GM19438 (cell line): ENCODE results near the gene GPATCH2L.

ENCODE experiments used
- ATAC-seq: cut with Tn5 transposase; IDR thresholded peaks from one replicate; pipeline ENCODE4 v1.9.1; 2021; ENCODE audit warnings: low read depth; ENCODE audit not compliant: unreplicated experiment

GPATCH2L gene

DNA sequence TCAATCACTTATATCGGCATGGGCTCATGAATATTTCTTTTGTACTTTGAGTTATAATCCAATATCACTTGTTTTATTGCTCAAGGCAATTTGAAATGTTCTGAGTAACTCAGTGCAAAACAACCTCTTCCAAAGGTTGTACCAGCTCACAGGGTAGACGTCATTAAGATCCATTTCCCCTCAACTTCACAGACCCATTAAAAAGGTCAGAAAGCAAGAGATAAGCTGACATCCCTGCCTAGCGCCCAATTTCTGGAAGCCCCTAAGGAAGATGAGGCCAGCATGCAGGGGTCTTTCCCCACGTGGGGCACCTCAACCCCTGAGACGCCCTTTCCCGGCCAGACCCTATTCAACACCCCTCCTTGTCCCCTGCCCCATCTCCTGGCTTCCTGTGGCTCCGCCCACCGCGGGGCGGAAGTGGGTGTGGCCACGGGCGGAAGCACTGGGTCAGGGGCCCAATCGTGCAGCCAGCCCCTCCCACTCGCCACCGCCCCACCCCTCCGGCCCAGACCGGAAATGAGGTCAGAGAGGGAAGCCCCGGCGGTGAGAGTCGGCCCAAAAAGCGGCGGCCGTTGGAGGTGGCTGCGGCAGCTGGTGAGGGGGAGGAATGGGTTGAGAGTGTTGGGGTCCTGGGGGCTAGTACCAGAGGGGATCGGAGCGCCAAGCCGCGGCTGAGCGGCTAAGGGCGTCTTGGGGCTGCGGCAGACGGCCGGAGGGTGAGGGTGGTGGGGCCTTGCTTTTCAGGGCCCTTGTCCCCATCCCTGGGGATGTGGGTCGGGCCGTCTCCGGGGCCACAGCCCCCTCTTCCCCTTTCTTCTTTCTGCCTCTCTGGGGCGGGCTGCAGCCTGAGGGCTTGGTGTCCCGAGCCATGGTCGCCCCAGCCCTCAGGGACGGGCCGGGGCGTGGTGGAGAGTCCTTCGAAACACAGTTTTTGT is at the start of gene GPATCH2L:
Gene GPATCH2L, plus strand, starts transcription at position 525 of the 935 bp plus-strand sequence. CDS start 2,442 bp downstream, outside the sequence.
- ATAC-seq, result peak; percentile 90

GRCh38 chr14:76104802-76105355 is 46.8 kb upstream of the GPATCH2L start:
- no peak for ATAC-seq

DNA sequence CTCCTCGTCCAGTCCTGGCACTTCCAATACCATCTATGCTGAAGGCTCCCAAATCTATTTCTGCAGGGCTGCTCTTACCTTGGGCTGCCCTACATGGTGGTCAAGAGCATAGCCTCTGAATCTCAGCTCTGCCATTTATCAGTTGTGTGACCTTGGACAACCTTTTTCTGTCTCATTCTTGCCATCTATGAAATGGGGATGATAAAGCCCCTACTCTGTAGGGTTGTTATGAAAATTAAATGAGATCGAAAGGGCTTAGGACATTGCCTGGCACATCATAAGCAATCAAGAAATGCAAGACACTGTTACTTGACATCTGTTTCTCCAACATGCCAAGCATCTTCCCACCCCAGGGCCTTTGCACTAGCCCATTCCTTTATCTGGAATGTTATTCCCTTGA is 45.5 kb upstream of the GPATCH2L start:
- no peak for ATAC-seq

GRCh38 chr14:76109087-76109880 is 42.4 kb upstream of the GPATCH2L start:
- ATAC-seq, result no peak

DNA sequence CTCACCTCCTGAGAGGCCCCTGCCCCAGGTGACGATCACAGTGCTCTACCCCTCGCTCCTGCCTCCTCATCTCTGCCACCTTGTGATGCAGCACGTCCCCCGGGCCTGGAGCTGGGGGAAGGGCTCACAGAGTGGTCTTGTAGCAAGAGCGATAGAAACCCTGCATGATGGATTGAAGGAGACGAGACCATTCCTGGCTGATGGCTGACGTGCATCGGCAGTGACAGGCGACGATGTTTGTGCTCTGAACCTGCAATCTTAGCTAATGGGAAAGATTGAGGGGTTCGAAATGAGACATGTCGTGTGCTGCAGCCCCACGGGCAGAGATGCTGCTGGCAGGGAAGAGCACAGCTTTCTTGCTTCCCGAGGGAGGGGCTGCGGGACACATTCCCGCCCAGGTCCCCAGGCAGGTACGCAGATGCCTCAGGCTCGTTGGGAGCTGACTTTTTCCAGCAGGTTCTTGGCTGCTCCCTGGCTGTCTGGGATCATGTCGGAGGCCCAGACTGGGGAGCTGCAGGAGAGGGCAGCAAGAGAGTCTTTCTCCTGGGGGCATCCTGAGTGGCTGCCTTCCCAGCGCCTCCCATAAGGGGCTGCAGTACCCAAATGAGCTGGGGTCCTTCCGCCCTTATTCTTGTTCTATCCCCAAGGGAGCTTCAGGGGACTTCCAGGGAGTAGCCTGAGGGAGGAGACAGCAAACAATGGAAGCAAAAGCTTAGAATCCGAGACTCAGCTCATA is 38.7 kb upstream of the GPATCH2L start:
- no peak for ATAC-seq

DNA sequence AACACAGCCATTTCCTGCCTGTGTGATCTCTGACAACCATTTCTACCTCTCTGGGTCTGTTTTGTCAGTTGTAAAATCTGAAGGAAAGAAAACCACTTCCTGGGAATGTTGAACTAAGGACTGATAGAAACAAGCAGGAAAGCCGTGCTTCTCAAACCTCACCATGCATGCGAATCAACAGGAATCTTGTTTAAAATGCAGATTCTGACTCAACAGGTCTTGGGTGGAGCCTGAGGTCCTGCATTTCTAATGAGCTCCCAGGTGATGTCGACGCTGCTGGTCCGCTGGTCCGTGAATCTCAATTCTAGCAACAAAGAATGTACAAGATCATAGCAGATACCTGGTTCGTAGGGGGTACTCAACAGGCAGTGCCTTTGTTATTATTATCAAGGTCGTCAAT is 38.0 kb upstream of the GPATCH2L start:
- ATAC-seq, result no peak

DNA sequence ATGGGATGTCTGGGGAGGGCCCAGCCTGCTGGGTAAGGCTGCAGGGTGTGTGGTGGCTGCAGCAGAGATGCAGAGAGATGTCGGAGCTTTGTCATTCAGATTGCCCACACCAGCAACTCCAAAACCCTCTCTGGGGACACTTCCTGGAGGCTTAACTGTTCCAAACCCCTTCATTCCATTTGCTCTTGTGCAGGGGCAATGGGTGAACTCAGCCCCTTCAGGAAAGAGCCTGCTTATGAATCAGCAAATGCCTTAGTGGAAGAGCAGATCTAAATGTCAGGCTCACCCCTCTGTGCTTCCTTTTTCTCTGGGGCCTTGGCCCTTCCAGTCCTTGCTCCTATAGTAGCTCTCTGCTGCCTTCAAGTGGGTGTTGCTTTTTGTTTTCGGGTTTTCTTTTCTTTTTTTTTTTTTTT is 36.7 kb upstream of the GPATCH2L start:
- ATAC-seq, result no peak

- no peak for ATAC-seq
These were observed 33.8 kb upstream of the GPATCH2L start for GRCh38 chr14:76117789-76118484.

DNA sequence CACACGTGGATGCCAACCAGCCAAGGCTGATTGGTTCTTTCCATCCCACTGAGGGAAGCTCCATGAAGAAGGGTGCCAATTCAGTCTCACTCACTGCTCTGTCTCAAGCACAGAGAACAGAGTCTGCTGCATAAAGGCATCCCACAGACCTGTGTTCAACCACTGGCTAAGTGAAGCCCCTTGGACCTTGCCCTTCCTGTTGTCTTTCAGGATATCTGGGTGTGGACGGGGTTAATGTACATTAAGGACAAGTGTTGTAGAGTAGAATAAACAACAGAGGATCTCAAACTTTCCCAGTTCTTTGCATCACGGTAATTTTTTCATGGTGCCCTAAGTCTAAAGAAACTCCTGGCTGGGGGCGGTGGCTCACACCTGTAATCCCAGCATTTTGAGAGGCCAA is 33.1 kb upstream of the GPATCH2L start:
- ATAC-seq, result no peak

GRCh38 chr14:76121089-76121748 is 30.5 kb upstream of the GPATCH2L start:
- no peak for ATAC-seq

DNA sequence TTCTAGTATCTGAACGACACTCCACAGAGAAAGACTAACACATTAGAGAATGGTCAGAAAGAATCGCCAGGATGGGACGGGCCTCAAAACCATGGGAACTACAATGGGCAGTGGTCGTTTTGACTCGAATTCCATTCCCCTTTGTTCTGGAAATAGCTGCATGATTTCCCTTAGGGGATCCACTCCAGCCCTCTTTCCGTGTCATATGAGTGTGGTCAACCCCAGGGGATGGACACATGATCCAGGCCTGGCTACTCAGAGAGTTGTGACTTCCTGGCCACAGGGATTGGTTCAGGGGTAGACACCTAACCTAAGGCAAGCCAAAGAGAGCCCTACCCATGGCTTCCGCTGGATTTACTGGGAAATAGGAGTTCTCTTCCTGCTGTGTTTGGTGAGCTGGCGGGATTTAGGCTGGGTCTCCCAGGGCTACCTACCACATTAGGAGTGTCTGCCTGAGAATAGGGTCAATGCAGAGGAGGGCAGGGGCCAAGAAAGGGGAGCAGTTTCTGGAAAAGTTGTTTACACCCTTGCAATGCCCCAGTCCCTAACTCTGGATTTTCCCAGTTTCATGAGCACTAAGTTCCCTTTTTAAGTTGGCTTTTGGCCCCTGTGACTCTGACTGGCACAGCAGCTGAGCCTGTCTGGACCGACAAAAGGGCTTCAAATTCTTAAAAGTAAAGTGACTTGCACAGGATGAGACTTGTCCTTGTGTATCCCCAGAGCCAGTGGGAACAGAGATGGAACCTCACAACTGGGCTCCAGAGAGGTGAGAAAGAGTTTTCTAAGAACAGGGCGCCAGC is 28.1 kb upstream of the GPATCH2L start:
- ATAC-seq, result no peak

GRCh38 chr14:76125511-76125910 is 26.2 kb upstream of the GPATCH2L start:
- no peak for ATAC-seq

- ATAC-seq, result no peak
These were observed 25.6 kb upstream of the GPATCH2L start for GRCh38 chr14:76126076-76126475.

DNA sequence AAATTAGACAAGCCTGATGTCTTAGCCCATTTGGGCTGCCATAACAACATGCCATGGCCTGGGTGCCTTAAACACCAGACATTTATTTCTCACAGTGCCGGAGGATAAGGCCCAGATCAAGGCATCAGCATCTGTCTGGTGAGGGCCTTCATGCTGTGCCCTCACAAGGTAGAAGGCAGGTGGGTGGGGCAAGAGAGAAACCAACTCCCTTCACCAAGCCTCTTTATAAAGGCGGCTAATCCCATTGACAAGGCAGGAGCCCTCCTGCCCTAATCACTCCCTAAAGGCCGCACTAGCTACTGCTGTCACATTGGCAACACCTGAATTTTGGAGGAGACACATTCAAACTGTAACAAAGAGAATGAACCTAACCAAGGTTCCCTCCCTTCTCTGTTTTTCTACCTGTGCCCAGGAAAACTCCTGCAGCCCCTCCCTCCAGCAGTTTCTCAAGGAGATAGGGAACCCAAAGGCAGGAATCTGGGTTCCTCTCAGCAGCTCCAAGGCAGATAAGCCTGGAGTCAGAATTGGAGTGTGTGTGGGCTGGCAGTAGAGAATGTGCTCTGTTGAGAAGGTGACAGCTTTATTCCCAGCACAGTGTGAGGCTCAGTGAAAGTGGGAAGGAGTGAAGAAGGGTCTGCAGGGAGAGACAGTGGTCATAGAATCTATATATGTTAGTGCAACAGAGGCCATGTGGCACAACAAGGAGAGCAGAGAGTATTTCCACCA is 21.7 kb upstream of the GPATCH2L start:
- no peak for ATAC-seq

- ATAC-seq, result no peak
These were observed 20.4 kb upstream of the GPATCH2L start for GRCh38 chr14:76131071-76131965.

- ATAC-seq, result no peak
These were observed 18.6 kb upstream of the GPATCH2L start for GRCh38 chr14:76133103-76133502.

GRCh38 chr14:76134231-76134630 is 17.5 kb upstream of the GPATCH2L start:
- ATAC-seq, result no peak
